Epithelial cell of prostate (primary cell): ENCODE results near the gene WNT16.
A peak's percentile ranks its signal among the peaks of the same experiment; 100 is the strongest.

Source experiments
- DNase-seq: peaks from one replicate; pipeline ENCODE4 v3.0.0-alpha.2; 2011; ENCODE audit warnings: low read depth, low spot score
- H3K27ac ChIP-seq: fragments of 450-650 bp; 2 replicates; pipeline ENCODE4 v1.5.1; 2017; ENCODE audit warnings: mild to moderate bottlenecking

WNT16 gene

GRCh38 chr7:121342631-121343030 is 13.8 kb downstream of the WNT16 start:
- H3K27ac ChIP-seq, result no peak overlapping the region
- no peak for DNase-seq

GRCh38 chr7:121343302-121343701 is 14.5 kb downstream of the WNT16 start:
- H3K27ac ChIP-seq, result no peak overlapping the region
- no peak for DNase-seq

- H3K27ac ChIP-seq, result no peak overlapping the region
- no peak for DNase-seq
These were observed 15.3 kb downstream of the WNT16 start for GRCh38 chr7:121344093-121344492.

GRCh38 chr7:121344497-121344896 is 15.7 kb downstream of the WNT16 start:
- no peak for DNase-seq
- H3K27ac ChIP-seq, result no peak overlapping the region

GRCh38 chr7:121351682-121352081 is 22.9 kb downstream of the WNT16 start:
- no peak for DNase-seq
- H3K27ac ChIP-seq, result no peak overlapping the region

- no peak for DNase-seq
- no peak overlapping the region for H3K27ac ChIP-seq
These were observed 23.5 kb downstream of the WNT16 start for GRCh38 chr7:121352323-121352722.

GRCh38 chr7:121355574-121355973 is 26.8 kb downstream of the WNT16 start:
- H3K27ac ChIP-seq, result no peak overlapping the region
- DNase-seq, result no peak

- no peak overlapping the region for H3K27ac ChIP-seq
- DNase-seq, result no peak
These were observed 31.8 kb downstream of the WNT16 start for GRCh38 chr7:121360564-121360963.

- DNase-seq, result no peak
- no peak overlapping the region for H3K27ac ChIP-seq
These were observed 38.1 kb downstream of the WNT16 start for GRCh38 chr7:121366852-121367431.

- H3K27ac ChIP-seq, result no peak overlapping the region
- DNase-seq, result no peak
These were observed 40.7 kb downstream of the WNT16 start for GRCh38 chr7:121369462-121369861.

- H3K27ac ChIP-seq, result no peak overlapping the region
These were observed 42.6 kb downstream of the WNT16 start for GRCh38 chr7:121371367-121371766.

GRCh38 chr7:121371883-121372282 is 43.1 kb downstream of the WNT16 start:
- no peak overlapping the region for H3K27ac ChIP-seq
- DNase-seq, result no peak

More at GRCh38 chr7:121371367-121371766, 42.6 kb downstream of the WNT16 start:
- DNase-seq, result no peak

GRCh38 chr7:121372376-121373010 is 43.7 kb downstream of the WNT16 start:
- no peak for DNase-seq

GRCh38 chr7:121373177-121373576 is 44.4 kb downstream of the WNT16 start:
- no peak for DNase-seq
- no peak overlapping the region for H3K27ac ChIP-seq

More at GRCh38 chr7:121372376-121373010, 43.7 kb downstream of the WNT16 start:
- no peak overlapping the region for H3K27ac ChIP-seq

- no peak overlapping the region for H3K27ac ChIP-seq
- no peak for DNase-seq
These were observed 48.2 kb downstream of the WNT16 start for GRCh38 chr7:121376979-121377378.

GRCh38 chr7:121379930-121380329 is 51.1 kb downstream of the WNT16 start:
- no peak for DNase-seq
- no peak overlapping the region for H3K27ac ChIP-seq

GRCh38 chr7:121382473-121382872 is 53.7 kb downstream of the WNT16 start:
- no peak for DNase-seq
- H3K27ac ChIP-seq, result no peak overlapping the region

- no peak overlapping the region for H3K27ac ChIP-seq
- no peak for DNase-seq
These were observed 54.6 kb downstream of the WNT16 start for GRCh38 chr7:121383235-121383910.

- no peak overlapping the region for H3K27ac ChIP-seq
- DNase-seq, result no peak
These were observed 55.5 kb downstream of the WNT16 start for GRCh38 chr7:121384265-121384664.

- no peak overlapping the region for H3K27ac ChIP-seq
- DNase-seq, result no peak
These were observed 56.4 kb downstream of the WNT16 start for GRCh38 chr7:121385056-121385799.

GRCh38 chr7:121385800-121386179 is 57.0 kb downstream of the WNT16 start:
- no peak overlapping the region for H3K27ac ChIP-seq
- DNase-seq, result peak; percentile 6
